ENCODE measurements around the gene NUDT10.

Gene NUDT10

GRCh38 chrX:51336584-51336983, 4.0 kb downstream of the NUDT10 start:
- H3K4me3 Mint-ChIP-seq: no peak overlapping the region
- peaks cover 31% of the 10 kb centered on the region for H3K4me1 Mint-ChIP-seq
- peaks cover 27% of the 10 kb centered on the region for H3K9me3 Mint-ChIP-seq
- H3K27ac Mint-ChIP-seq: no peak overlapping the region
- peak; percentile 50 for TF ChIP-seq CTCF (IDR thresholded peaks at IDR 0.05)
- no peaks in the 10 kb centered on the region for H3K36me3 Mint-ChIP-seq (ENCODE audit: low read depth)
- DNase-seq: peak; percentile 5
- H3K27me3 Mint-ChIP-seq (ENCODE audit: low read depth, poor library complexity): no peaks in the 10 kb centered on the region

- Mint-ChIP-seq H3K36me3 (ENCODE audit: low read depth) (peaks cover 16% of the 10 kb centered on the region), H3K27ac (no peak overlapping the region), H3K27me3 (ENCODE audit: low read depth, poor library complexity) (peaks cover 2% of the 10 kb centered on the region), H3K9me3 (peaks cover 82% of the 10 kb centered on the region), H3K4me1 (no peaks in the 10 kb centered on the region), H3K4me3 (no peak overlapping the region)
- no peak for DNase-seq
- no peak for TF ChIP-seq CTCF (IDR thresholded peaks at IDR 0.05)
Observed at GRCh38 chrX:51361251-51361650, 28.6 kb downstream of the NUDT10 start.

GRCh38 chrX:51376672-51377071, 44.0 kb downstream of the NUDT10 start:
- no peak overlapping the region for H3K4me3 Mint-ChIP-seq
- H3K4me1 Mint-ChIP-seq: no peaks in the 10 kb centered on the region
- H3K36me3 Mint-ChIP-seq (ENCODE audit: low read depth): no peaks in the 10 kb centered on the region
- peaks cover 36% of the 10 kb centered on the region for H3K9me3 Mint-ChIP-seq
- no peak for DNase-seq
- H3K27me3 Mint-ChIP-seq (ENCODE audit: low read depth, poor library complexity): no peaks in the 10 kb centered on the region
- no peak for TF ChIP-seq CTCF (IDR thresholded peaks at IDR 0.05)
- H3K27ac Mint-ChIP-seq: no peak overlapping the region
